ENCODE results near the gene USP31.

The USP31 gene

GRCh38 chr16:23072084-23072599 lies 77.1 kb downstream of the USP31 start:
- DNase-seq (ENCODE audit: low read depth): peak; percentile 82
- no peak overlapping the region for H3K4me3 ChIP-seq (ENCODE audit: control insufficient read depth, low read depth, low read length)

GRCh38 chr16:23071196-23072083 lies 77.8 kb downstream of the USP31 start:
- DNase-seq (ENCODE audit: low read depth): peak; percentile 40
- no peak for TF ChIP-seq CTCF (conservative IDR thresholded peaks at IDR 0.05; ENCODE audit: control insufficient read depth, insufficient read depth, low read depth, low read length)
- no peak overlapping the region for H3K4me3 ChIP-seq (ENCODE audit: control insufficient read depth, low read depth, low read length)

More at GRCh38 chr16:23072084-23072599, 77.1 kb downstream of the USP31 start:
- no peak for TF ChIP-seq CTCF (conservative IDR thresholded peaks at IDR 0.05; ENCODE audit: control insufficient read depth, insufficient read depth, low read depth, low read length)

- no peak for DNase-seq (ENCODE audit: low read depth)
- H3K4me3 ChIP-seq (ENCODE audit: control insufficient read depth, low read depth, low read length): no peak overlapping the region
- TF ChIP-seq CTCF (conservative IDR thresholded peaks at IDR 0.05; ENCODE audit: control insufficient read depth, insufficient read depth, low read depth, low read length): no peak
Measured at GRCh38 chr16:23069844-23070243, 79.4 kb downstream of the USP31 start.

- no peak for TF ChIP-seq CTCF (conservative IDR thresholded peaks at IDR 0.05; ENCODE audit: control insufficient read depth, insufficient read depth, low read depth, low read length)
- no peak for DNase-seq (ENCODE audit: low read depth)
- H3K4me3 ChIP-seq (ENCODE audit: control insufficient read depth, low read depth, low read length): no peak overlapping the region
Measured at GRCh38 chr16:23068079-23068736, 81.0 kb downstream of the USP31 start.

GRCh38 chr16:23066676-23067075 lies 82.6 kb downstream of the USP31 start:
- DNase-seq (ENCODE audit: low read depth): no peak
- no peak for TF ChIP-seq CTCF (conservative IDR thresholded peaks at IDR 0.05; ENCODE audit: control insufficient read depth, insufficient read depth, low read depth, low read length)
- no peak overlapping the region for H3K4me3 ChIP-seq (ENCODE audit: control insufficient read depth, low read depth, low read length)

- peak; percentile 52 for DNase-seq (ENCODE audit: low read depth)
Measured at GRCh38 chr16:23064639-23065038, 84.6 kb downstream of the USP31 start.

More at GRCh38 chr16:23064639-23065038, 84.6 kb downstream of the USP31 start:
- TF ChIP-seq CTCF (conservative IDR thresholded peaks at IDR 0.05; ENCODE audit: control insufficient read depth, insufficient read depth, low read depth, low read length): no peak
- no peak overlapping the region for H3K4me3 ChIP-seq (ENCODE audit: control insufficient read depth, low read depth, low read length)

All from fibroblast of mammary gland (primary cell).